K562 (cell line): ENCODE results near the gene FOXK2. TPM values are rescaled to one million over a fixed set of nuclear protein-coding genes. Genes with fewer than 3 reads are reported as not detected.

Experiments used
- BHLHE40 ChIP-seq: IDR thresholded peaks from 2 replicates; pipeline ENCODE4 v1.6.1; 2011; ENCODE audit warnings: low read length, improper control_type of control experiment
- CHD2 ChIP-seq: IDR thresholded peaks from 2 replicates; pipeline ENCODE4 v1.6.1; 2011; ENCODE audit warnings: low read depth, low read length
- HNRNPH1 ChIP-seq: fragments of 200-400 bp; formaldehyde crosslinking; optimal IDR thresholded peaks from 2 replicates; pipeline ENCODE3; 2017; ENCODE audit warnings: low read depth, mild to moderate bottlenecking, low read length, moderate library complexity
- KAT8 ChIP-seq: fragments of 450-650 bp; IDR thresholded peaks from 2 replicates; pipeline ENCODE4 v1.6.1; 2016; ENCODE audit warnings: low read depth, mild to moderate bottlenecking
- MTA3 ChIP-seq: fragments of 450-650 bp; formaldehyde crosslinking; IDR thresholded peaks from 2 replicates; pipeline ENCODE4 v1.6.1; 2017; ENCODE audit warnings: mild to moderate bottlenecking, borderline replicate concordance
- MYC ChIP-seq, 2 experiments: fragments of 250-450 bp in 1 of 2; sonication (Bioruptor Pico) in 1 of 2; IDR thresholded peaks; 2 replicates each; pipeline versions ENCODE4 v1.5.1 to v1.6.1; 2012 to 2021; ENCODE audit warnings: low read depth in 2 of 2, borderline replicate concordance in 1 of 2, improper control_type of control experiment in 1 of 2, low read length in 1 of 2, mild to moderate bottlenecking in 1 of 2, moderate library complexity in 1 of 2
- ZNF175 ChIP-seq: fragments of 200-800 bp; sonication (Bioruptor generic); IDR thresholded peaks from 2 replicates; pipeline ENCODE4 v1.6.1; 2016; ENCODE audit warnings: low read depth, mild to moderate bottlenecking, missing genetic modification characterization, missing compliant biosample characterization
- ZNF184 ChIP-seq: sonication (generic); formaldehyde crosslinking; IDR thresholded peaks from 2 replicates; pipeline ENCODE4 v1.5.0; 2020; ENCODE audit warnings: missing genetic modification reagents
- ZNF263 ChIP-seq: sonication (generic); formaldehyde crosslinking; IDR thresholded peaks from 2 replicates; pipeline ENCODE4 v1.8.0; 2022; ENCODE audit warnings: mild to moderate bottlenecking, missing genetic modification reagents, borderline replicate concordance
- ZNF583 ChIP-seq: fragments of 250-450 bp; sonication (Bioruptor Pico); IDR thresholded peaks from 2 replicates; pipeline ENCODE4 v1.4.0; 2020
- polyA plus RNA-seq, 8 experiments: library from polyadenylated mRNA; depleted of rRNA in 4 of 8; stranded (reverse) in 5 of 8; unstranded in 3 of 8; fragments of >200 nt; fragmentation: Nextera tagmentation in 2 of 8; fragmentation: Illumina TruSeq in 1 of 8; extraction: Ambion mirVana in 2 of 8; extraction: Trizol in 1 of 8; gene quantifications; 2 replicates each; pipeline versions ENCODE4 v1.2.1 to v1.2.3, GENCODE V29; 2011 to 2014; ENCODE audit warnings: inconsistent platforms in 1 of 8, missing spikeins in 1 of 8
- total RNA-seq, 7 experiments: library from RNA; depleted of rRNA in 6 of 7; stranded (reverse); fragments of >200 nt in 6 of 7; fragmentation: Illumina TruSeq in 2 of 7; extraction: Trizol in 2 of 7; gene quantifications; 2 replicates each; pipeline versions ENCODE4 v1.2.1 to v1.2.3, GENCODE V29; 2011 to 2021; ENCODE audit warnings: low replicate concordance in 1 of 7
- TF ChIP-seq, protein P1 (sequence below): fragments of 250-450 bp; sonication (Bioruptor Pico); IDR thresholded peaks from 2 replicates; pipeline ENCODE4 v1.8.0; 2021; ENCODE audit warnings: mild to moderate bottlenecking, moderate library complexity
- TF ChIP-seq, protein P2 (sequence below): fragments of 450-650 bp; IDR thresholded peaks from 2 replicates; pipeline ENCODE4 v1.7.0; 2016; ENCODE audit warnings: borderline replicate concordance
- TF ChIP-seq, protein P3 (sequence below): fragments of 200-800 bp; sonication (Bioruptor generic); IDR thresholded peaks from 2 replicates; pipeline ENCODE4 v1.6.1; 2016; ENCODE audit warnings: missing genetic modification characterization, missing compliant biosample characterization
- TF ChIP-seq, protein P4 (sequence below): fragments of 450-650 bp; IDR thresholded peaks from 2 replicates; pipeline ENCODE4 v1.7.1; 2018; ENCODE audit warnings: mild to moderate bottlenecking, low read depth; ENCODE audit not compliant: partially characterized antibody

Gene FOXK2
- total and polyA plus RNA-seq, 9 of the 15 experiments (the other 6 are each of a cell fraction or from before 2014, with no cell fraction given) = 3.0 to 86.0 (median 44.1) TPM

DNA sequence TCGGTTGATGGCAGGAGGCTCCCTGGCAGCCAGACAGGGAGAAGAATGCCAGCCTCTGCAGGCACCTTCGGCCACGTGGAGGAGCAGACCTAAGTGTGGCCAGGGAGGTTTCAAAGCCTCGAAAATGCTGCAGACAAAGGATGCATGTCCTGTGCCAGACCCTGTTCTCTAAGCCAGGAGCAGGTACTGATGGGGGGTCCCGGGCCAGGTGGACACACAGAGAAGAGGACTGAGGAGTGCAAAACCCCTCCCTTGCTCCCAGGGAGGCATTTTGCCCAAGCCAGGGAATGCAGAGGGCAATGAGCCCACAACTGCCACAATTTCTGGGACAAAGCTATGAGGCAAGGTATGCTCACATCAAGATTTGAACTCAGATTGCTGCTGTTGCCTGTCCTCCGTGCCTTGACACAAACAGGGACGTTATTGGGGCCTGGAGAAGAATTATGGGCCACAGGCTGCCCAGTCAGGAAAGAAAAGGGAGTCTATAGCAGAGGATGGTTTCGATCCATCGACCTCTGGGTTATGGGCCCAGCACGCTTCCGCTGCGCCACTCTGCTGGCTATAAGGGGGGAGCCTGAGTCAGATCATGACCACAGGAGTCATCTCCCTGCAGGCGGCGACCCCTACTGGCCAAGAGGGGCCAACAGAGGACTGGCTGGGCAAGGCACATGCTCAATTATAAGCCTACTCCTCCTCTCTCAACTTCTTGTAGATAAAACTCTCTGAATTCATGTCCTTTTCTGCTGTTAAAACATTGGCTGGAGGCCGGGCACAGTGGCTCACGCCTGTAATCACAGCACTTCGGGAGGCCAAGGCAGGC, 25.1 kb upstream of the FOXK2 start (continued):
- TF ChIP-seq, protein P1, sequence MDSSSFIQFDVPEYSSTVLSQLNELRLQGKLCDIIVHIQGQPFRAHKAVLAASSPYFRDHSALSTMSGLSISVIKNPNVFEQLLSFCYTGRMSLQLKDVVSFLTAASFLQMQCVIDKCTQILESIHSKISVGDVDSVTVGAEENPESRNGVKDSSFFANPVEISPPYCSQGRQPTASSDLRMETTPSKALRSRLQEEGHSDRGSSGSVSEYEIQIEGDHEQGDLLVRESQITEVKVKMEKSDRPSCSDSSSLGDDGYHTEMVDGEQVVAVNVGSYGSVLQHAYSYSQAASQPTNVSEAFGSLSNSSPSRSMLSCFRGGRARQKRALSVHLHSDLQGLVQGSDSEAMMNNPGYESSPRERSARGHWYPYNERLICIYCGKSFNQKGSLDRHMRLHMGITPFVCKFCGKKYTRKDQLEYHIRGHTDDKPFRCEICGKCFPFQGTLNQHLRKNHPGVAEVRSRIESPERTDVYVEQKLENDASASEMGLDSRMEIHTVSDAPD = no peak
- TF ChIP-seq ZNF583 (CRISPR knock-in tag) (0 out of 2 replicates have a peak, but pooled peaks have one; percentile 45), KAT8 (no peak), ZNF263 (CRISPR knock-in tag) (peak; percentile 19; the same call in 1 of the 2 replicates), CHD2 (0 out of 2 replicates have a peak, but pooled peaks have one; percentile 53), ZNF175 (peak; percentile 57; the same call in 1 of the 2 replicates), HNRNPH1 (no peak), ZNF184 (CRISPR knock-in tag) (no peak), MYC (IDR thresholded peaks at IDR 0.05; ENCODE audit: low read depth, low read length) (peak; percentile 93), MYC (CRISPR knock-in tag; IDR thresholded peaks at IDR 0.05; ENCODE audit: borderline replicate concordance, low read depth) (0 out of 2 replicates have a peak, but pooled peaks have one; percentile 33), BHLHE40 (peak; percentile 78), MTA3 (peak; percentile 85; the same call in 1 of the 2 replicates)
- TF ChIP-seq, protein P2, sequence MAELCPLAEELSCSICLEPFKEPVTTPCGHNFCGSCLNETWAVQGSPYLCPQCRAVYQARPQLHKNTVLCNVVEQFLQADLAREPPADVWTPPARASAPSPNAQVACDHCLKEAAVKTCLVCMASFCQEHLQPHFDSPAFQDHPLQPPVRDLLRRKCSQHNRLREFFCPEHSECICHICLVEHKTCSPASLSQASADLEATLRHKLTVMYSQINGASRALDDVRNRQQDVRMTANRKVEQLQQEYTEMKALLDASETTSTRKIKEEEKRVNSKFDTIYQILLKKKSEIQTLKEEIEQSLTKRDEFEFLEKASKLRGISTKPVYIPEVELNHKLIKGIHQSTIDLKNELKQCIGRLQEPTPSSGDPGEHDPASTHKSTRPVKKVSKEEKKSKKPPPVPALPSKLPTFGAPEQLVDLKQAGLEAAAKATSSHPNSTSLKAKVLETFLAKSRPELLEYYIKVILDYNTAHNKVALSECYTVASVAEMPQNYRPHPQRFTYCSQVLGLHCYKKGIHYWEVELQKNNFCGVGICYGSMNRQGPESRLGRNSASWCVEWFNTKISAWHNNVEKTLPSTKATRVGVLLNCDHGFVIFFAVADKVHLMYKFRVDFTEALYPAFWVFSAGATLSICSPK = 0 out of 2 replicates have a peak, but pooled peaks have one; percentile 28
- TF ChIP-seq, protein P3, sequence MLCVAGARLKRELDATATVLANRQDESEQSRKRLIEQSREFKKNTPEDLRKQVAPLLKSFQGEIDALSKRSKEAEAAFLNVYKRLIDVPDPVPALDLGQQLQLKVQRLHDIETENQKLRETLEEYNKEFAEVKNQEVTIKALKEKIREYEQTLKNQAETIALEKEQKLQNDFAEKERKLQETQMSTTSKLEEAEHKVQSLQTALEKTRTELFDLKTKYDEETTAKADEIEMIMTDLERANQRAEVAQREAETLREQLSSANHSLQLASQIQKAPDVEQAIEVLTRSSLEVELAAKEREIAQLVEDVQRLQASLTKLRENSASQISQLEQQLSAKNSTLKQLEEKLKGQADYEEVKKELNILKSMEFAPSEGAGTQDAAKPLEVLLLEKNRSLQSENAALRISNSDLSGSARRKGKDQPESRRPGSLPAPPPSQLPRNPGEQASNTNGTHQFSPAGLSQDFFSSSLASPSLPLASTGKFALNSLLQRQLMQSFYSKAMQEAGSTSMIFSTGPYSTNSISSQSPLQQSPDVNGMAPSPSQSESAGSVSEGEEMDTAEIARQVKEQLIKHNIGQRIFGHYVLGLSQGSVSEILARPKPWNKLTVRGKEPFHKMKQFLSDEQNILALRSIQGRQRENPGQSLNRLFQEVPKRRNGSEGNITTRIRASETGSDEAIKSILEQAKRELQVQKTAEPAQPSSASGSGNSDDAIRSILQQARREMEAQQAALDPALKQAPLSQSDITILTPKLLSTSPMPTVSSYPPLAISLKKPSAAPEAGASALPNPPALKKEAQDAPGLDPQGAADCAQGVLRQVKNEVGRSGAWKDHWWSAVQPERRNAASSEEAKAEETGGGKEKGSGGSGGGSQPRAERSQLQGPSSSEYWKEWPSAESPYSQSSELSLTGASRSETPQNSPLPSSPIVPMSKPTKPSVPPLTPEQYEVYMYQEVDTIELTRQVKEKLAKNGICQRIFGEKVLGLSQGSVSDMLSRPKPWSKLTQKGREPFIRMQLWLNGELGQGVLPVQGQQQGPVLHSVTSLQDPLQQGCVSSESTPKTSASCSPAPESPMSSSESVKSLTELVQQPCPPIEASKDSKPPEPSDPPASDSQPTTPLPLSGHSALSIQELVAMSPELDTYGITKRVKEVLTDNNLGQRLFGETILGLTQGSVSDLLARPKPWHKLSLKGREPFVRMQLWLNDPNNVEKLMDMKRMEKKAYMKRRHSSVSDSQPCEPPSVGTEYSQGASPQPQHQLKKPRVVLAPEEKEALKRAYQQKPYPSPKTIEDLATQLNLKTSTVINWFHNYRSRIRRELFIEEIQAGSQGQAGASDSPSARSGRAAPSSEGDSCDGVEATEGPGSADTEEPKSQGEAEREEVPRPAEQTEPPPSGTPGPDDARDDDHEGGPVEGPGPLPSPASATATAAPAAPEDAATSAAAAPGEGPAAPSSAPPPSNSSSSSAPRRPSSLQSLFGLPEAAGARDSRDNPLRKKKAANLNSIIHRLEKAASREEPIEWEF = no peak
- TF ChIP-seq, protein P4, sequence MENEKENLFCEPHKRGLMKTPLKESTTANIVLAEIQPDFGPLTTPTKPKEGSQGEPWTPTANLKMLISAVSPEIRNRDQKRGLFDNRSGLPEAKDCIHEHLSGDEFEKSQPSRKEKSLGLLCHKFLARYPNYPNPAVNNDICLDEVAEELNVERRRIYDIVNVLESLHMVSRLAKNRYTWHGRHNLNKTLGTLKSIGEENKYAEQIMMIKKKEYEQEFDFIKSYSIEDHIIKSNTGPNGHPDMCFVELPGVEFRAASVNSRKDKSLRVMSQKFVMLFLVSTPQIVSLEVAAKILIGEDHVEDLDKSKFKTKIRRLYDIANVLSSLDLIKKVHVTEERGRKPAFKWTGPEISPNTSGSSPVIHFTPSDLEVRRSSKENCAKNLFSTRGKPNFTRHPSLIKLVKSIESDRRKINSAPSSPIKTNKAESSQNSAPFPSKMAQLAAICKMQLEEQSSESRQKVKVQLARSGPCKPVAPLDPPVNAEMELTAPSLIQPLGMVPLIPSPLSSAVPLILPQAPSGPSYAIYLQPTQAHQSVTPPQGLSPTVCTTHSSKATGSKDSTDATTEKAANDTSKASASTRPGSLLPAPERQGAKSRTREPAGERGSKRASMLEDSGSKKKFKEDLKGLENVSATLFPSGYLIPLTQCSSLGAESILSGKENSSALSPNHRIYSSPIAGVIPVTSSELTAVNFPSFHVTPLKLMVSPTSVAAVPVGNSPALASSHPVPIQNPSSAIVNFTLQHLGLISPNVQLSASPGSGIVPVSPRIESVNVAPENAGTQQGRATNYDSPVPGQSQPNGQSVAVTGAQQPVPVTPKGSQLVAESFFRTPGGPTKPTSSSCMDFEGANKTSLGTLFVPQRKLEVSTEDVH = peak; percentile 63
